Stimulated activated CD8-positive, alpha-beta memory T cell treated with anti-CD3 and anti-CD28 coated beads, Interleukin-7, amount 100 ng/mL, for 1 hour (primary cell): ENCODE results near the gene PSMD9.
"Not testable (repeated sequence)": the region's sequence is repeated elsewhere in the genome, so short reads cannot be mapped to it uniquely, and the experiment has no call there.

Source experiments
- DNase-seq, 2 donors: peaks; one replicate each; pipeline ENCODE4 v3.0.0-alpha.2; 2020; ENCODE audit warnings: low read depth in 2 of 2

PSMD9 gene

DNA sequence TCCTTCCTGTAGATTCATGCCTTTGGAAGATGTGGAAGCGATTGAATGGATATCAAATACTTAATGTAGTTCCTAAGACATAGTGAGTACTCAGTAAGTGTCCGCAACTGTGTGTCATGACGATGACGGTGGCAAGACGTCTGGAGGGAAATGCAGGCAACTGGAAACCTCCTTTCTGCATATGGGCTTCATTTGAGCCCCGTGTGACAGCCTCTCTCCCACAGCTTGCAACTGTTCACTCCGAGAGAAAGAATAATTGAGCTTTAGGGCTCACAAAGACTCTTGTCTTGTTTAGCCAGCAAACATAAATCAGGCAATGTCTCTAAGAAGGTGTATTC, 36.7 kb downstream of the PSMD9 start:
- DNase-seq = no peak

DNA sequence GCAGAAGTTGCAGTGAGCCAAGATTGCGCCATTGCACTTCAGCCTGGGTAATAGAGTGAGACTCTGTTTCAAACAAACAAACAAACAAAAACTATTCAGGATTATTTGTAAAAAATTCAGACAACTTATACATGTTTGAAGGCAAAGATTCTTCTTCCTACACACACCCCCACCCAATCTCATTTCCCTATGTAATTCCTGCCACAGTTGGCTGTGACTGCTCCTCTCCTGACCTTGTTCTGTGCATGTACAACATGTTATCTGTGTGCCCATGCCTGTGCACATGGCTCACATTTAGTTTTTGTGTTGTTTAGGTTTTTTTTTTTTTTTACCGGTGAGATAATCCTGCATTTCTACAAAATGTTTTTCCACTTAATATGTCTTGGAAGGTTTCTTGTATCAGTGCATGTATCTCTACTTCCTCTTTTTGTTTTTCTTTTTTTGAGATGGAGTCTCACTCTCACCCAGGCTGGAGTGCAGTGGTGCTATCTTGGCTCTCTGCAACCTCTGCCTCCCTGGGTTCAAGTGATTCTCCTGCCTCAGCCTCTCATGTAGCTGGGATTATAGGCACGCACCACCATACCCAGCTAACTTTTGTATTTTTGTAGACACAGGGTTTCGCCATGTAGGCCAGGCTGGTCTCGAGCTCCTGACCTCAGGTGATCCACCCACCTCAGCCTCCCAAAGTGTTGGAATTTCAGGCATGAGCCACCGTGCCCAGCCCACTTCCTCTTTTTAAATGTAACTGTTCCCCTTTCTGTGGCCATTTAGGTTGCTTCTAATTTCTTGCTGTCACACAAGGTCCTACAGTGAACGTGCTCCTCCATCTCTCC, 38.5 kb downstream of the PSMD9 start:
- no peak for DNase-seq

DNA sequence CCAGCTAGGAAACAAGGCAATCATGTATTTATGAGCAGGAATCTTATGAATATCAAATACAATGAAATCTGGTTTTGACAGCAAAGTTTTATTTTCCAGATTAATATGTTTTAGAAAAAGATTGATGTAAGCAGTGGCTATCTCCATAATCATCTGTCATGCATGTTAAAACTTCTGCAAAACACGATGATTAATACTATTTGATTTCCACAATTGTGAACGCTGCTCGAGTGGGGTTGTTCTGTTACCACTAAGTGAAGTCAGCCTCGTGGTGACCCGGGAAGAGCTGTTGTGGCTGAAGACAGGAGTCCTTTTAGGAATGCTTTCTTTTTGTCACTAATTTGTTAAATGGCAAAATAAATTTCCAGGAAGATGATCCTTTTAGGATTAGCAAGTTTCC, 39.2 kb downstream of the PSMD9 start:
- DNase-seq = no peak

DNA sequence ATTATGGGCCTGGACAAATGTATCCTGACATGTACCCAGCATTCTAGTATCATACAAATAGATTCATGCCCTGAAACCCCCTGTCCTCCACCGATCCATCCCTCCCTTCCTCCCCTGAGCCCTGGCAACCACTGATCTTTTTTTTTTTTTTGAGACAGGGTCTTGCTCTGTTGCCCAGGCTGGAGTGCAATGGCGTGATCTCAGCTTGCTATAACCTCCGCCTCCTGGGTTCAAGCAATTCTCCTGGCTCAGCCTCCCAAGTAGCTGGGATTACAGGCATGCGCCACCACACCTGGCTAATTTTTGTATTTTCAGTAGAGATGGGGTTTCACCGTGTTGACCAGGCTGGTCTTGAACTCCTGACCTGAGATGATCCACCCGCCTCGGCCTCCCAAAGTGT, 41.0 kb downstream of the PSMD9 start:
- not testable (repeated sequence) for DNase-seq

DNA sequence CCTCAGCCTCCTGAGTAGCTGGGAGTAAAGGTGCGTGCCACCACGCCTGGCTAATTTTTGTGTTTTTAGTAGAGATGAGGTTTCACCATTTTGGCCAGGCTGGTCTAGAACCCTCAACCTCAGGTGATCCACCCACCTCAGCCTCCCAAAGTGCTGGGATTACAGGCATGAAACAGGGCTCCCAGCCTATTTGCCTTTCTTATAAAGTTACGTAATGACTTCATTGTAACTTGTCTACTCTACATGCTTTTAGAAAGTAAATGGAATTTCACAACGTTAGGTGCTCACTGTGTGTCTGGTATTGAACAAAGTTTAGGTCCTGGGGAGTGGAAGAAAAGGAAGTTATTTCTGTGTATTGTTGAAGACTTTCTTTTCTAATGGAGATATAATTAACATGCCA, 42.3 kb downstream of the PSMD9 start:
- no peak for DNase-seq

DNA sequence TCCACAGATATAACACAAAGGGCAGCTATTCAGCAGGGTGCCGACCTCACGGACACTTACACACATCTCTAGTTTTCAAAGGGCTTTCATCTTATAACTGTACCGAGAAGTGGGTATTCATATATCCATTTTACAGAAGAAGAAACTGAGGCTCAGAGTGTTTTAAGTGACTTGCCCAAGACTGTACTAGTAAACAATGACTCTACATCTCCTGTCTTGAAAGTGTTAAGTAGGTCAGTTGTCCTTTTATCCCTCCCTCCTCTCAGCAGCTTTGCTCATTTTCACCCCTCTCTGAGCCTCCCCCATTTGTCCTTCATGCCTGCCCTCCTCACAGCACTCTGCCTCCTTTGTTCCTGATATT, 43.6 kb downstream of the PSMD9 start:
- no peak for DNase-seq

DNA sequence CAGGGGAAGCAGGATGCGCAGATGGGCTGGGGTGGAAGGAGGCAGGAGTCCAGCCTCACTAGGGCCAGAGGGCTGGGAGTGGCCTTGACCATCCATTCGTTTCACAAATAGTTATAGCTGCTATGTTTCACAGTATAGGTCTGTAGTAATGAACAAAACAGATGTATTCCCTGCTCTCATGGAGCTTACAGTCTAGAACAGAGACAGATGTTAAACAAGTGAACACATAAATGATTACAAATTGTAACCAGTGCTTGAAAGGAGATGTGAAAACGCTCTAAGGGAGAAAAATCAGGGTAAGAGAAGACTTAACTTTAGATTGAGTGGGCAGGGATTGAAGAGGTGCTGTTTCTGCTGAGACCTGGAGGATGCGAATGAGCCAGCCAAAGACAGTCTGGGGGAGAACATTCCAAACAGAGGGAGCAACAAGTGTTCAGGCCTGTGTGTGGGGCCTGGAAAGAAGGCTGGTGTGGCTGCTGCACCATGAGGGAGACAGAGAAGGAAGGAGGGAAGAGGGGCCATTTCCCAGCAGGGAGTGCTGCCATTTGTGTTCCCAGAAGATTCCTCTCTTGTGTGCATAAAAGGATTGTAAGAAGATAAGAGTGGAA, 44.4 kb downstream of the PSMD9 start:
- DNase-seq = no peak

DNA sequence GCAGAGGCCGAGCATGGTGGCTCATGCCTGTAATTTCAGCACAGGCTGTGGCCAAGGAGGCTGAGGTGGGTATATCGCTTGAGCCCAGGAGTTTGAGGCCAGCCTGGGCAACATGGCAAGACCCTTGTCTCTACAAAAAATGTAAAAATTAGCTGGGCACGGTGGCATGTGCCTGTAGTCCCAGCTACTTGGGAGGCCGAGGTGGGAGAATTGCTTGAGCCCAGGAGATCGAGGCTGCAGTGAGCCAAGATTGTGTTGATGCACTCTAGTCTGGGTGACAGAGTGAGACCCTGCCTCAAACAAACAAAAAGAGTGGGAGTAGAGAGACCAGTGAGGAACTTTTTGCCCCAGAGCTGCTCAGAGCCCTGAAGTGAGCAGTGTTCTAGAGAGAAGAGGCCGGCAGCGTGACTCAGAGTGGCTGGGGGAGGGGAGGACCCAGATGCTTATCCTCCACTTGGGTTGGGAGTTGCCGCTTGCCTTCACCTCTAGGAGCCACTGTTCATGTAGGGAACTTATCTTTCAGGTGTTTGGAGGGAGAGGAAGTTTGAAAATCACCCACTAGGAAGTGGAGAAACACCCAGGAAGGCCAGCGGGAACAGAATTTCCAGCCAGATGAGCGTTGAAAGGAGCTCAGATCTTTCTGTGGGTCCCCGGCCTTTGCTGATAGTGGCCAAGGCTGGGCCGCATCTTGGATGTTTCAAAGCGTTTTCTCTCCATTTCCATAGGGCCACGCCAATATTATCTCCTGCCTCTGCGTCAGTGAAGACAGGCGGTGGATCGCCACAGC, 45.1 kb downstream of the PSMD9 start:
- DNase-seq = no peak

DNA sequence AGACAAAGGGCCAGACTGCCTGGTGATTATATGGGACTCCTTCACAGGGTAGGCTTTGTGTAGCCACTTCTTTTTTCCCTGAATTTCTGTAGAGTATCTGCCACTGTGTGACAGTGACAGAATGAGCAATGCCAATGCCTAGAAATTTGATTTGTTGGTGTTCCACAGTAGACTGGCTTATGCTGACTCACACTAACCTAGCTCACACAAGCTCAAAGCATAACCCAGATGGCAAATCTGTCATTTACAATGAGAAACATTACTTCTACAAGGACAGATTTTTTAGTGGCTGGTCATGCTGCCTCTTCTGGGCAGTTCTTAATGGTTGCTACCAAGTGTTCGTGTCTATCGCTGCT, 45.7 kb downstream of the PSMD9 start:
- no peak for DNase-seq

DNA sequence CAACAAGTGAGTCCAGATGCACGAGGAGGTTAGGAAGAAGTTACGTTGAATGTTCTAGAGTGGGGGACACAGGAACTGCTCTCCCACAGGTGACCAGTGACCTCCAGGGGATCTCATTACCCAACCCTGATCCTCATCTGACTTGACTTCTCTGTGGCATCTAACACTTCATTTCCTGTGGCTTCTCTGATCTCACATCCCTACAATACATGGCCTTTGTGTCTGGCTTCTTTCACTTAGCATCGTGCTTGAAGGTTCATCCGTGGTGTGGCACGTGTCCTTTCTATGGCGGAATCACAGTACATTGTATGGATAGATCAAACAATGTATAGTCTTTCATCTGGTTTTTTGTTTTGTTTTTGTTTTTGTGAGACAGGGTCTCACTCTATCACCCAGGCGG, 49.1 kb downstream of the PSMD9 start:
- DNase-seq = no peak

DNA sequence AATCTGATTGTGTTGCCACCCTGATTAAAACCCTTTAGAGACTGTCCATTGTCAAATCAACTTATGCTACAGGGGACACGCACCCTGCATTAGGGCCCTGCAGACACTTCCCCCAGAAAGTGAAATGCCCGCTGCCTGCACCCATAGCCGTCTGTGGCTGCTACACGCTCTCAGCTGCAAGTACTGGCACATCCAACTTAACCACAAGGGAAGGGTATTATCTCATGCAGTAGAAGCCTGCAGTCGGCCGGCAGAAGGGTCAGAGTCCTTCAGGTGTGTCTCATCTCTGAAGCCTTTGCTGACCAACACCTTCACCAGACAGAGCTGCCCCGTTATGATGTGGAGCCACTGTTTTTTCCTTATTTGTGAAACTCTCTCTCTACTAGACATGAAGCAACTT, 50.6 kb downstream of the PSMD9 start:
- DNase-seq = no peak

DNA sequence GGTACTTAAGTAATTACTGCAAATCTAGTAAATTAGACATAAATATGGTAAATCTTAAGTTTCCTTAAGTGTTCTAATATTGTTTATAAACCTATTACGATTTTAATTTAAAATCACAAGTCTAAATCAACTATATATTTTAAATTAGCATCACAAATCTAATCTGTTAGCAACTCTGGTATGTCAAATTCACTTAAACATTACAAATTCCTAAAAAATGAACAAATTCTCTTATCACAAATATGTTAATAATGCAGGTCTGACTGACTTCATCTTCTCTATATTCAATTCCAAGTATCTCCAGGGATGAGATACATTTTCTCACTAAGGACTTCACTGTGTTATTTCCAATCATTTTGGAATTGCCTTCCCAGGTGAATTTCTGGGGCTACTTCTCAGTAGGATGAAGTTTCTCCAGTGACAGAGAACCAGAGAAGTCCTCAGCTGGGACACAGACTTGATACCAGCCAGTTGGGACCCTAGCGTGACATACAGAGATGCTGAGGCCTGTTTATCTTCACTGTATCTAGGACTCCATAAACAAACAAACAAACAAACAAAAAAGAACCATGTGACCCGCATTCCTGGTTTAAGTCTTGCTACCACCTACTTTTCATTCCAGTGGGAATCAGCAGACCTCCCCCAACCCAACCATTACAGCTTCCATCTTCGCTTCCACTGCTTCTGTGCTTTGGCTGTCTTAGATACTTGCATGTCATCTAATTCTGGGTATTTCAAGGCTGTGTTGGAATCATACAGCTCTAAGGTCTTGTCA, 51.6 kb downstream of the PSMD9 start:
- no peak for DNase-seq

DNA sequence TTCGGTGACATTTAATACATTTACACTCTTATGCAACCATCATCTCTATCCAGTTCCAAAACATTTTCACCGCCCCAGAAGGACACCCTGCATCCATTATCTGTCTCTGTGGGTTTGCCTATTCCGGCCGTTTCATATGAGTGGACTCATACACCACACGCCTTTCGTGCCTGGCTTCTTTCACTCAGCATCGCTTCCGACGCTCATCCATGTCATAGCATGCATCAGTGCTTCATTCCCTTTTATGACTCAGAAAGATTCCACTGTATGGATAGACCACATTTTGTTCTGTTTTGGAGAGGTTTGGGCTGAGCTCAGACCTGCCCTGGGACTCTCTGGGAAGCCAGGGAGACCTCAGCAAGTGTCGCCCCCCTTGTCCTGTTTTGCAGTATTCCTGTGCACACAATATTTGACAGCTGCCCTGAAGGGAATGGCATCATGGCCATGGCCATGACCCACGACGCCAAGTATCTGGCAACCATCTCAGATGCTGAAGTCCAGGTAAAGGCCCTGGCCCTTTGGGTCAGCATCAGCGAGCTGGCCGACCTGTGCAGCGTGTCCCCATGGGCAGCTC, 53.6 kb downstream of the PSMD9 start:
- DNase-seq = no peak

DNA sequence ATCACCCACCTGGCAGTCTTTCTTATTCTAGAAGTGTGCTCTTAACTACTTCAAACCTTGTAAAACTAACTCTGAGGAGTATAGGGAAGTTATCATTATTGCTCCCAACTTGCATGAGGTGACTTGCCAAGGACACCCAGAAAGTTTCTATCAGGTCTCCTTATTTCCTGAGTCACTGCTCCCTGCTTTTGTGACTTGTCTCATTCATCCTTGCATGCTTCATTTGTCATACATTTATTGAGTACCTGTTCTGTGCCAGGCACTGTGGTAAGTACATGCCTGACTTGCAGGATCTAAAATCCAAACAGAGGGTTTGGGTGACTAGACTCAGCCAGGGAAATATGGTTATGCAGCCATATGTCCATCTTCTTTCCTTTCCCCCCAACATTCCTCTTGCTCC, 55.3 kb downstream of the PSMD9 start:
- DNase-seq = no peak

DNA sequence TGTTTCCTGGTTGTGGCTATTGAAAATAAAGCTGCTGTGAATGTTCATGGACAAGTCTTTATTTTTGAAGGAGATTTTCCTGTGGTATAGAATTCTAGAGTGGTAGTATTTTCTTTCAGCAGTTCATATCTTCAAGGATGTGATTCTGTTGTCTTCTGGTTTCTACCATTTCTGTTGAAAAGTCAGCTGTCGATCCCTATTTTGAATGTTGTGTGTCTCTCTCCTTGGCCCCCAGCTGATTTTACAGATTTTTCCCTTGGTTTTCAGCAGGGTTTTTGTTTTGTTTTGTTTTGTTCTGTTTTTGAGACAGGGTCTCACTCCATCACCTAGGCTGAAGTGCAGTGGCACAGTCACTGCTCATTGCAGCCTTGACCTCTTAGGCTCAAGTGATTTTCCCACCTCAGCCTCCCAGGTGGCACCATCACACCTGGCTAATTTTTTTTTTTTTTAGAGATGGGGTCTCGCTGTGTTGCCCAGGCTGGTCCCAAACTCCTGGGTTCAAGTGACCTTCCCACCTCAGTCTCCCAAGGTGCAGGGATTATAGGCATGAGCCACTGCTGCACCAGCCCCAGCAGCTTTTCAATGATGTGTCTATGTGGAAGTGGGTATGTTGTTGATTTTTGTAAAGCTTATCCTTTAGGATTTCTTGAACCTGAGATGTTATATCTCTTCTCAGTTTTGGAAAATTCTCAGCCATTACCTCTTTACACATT, 57.9 kb downstream of the PSMD9 start:
- DNase-seq = no peak

DNA sequence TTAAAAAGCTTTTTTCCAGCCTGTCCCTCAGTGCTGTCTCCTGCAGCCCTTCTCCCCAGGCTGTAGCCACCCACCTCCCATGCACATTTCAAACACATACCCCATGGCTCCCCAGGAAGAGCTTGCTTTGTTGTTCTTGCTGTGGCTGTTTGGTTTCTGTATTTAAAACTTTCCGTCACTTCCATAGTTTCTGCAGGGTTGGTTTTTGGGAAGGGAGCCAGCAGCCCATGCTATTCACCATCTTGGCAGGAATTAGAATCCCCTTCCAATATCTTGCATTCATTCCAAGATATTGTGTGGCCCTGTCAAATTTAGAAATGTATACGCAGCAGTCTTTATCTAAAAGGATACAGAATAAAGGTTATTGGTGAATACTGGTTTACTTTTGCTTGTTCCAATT, 59.4 kb downstream of the PSMD9 start:
- no peak for DNase-seq

DNA sequence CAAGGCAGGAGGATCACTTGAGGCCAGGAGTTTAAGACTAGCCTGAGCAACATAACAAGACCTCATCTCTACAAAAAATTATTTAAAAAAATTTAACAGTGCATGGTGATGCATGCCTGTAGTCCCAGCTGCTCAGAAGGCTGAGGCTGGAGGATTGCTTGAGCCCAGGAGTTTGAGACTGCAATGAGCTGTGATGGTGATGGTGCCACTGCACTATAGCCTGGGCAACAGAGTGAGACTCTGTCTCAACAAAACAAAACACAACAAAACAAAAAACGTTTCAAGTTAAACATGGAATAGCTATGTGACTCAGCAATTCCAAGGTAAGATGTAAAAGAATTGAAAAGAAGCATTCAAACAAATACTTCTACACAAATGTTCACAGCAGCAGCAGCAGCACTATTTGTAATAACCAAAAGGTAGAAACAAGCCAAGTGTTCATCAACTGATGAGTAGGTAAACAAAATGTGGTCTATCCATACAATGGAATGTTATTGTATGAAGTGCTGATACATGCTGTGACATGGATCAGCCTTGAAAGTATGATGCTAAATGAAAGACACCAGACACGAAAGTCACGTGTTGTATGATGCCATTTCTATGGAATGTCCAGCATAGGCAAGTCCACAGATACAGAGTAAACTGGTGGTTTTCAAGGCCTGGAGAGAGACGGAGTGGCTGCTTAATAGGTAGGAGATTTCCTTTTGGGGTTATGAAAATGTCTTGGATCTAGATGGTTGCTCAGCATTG, 61.2 kb downstream of the PSMD9 start:
- DNase-seq = no peak

DNA sequence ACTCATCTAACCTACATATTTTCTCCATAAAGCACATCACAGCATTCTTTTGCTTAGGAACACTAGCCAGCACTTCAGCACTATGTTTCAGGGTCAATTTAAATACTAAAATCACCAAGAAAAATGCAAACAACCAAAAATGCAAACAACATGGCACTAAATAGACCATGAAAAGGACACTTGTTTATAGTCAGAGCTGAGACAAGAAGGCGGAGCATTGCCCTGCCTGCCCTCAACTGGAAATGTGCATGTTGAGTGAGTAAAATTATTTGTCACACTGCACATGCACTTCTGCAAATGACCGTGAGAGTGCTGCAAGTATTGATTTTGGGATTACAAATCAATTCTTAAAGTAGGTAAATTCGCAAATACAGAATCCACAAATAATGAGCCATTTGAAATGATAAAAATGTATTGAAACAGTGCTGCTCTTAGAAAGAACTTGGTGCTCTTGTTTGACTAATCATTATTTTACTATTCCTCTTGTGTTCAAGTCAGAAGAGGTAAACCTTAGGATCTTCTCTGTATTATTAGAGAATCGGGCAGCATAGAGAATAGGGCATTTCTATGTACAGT, 64.6 kb downstream of the PSMD9 start:
- no peak for DNase-seq

DNA sequence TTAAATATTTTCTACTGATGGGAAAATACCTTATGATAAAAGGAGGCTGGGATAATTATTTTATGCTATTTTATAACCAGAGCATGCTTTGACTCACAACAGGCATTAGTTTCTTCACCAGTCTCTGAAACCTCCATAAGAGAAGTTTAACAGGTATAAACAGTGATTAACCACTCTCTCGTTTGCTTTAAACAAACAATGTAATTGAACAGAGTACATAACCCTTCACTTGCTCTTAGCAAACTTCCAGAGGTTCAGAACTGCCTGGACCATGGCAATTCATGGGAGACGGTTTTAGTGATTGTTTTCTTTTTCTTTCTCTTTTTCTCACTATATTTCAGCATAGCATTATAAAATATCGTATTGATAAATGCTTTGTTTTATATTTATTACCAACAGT, 65.1 kb downstream of the PSMD9 start:
- DNase-seq = no peak
